Vagina (tissue), 2 donors: ENCODE measurements around the gene SMOC1. TPM values are rescaled to one million over a fixed set of nuclear protein-coding genes. Genes with fewer than 3 reads are reported as not detected.

ENCODE experiments used
- DNase-seq, 2 donors: peaks; one replicate each; pipeline ENCODE4 v3.0.0-alpha.2; 2017; ENCODE audit errors: extremely low spot score in 2 of 2
- H3K27ac ChIP-seq: fragments of 200-600 bp; sonication (generic); one replicate; pipeline ENCODE4 v1.5.1; 2019
- H3K27me3 ChIP-seq: fragments of 200-600 bp; sonication (generic); one replicate; pipeline ENCODE4 v1.5.1; 2019
- H3K36me3 ChIP-seq, 2 donors: fragments of 200-600 bp; sonication (generic); one replicate each; pipeline ENCODE4 v1.5.1; 2017 to 2019
- H3K4me1 ChIP-seq: fragments of 200-600 bp; sonication (generic); one replicate; pipeline ENCODE4 v1.5.1; 2019
- H3K4me3 ChIP-seq, 2 donors: fragments of 200-600 bp; sonication (generic); 1 replicate in 1 of 2; 2 replicates in 1 of 2; pipeline ENCODE4 v1.5.1; 2016 to 2019
- H3K9me3 ChIP-seq: fragments of 200-600 bp; sonication (generic); one replicate; pipeline ENCODE4 v1.5.1; 2019
- POLR2A ChIP-seq, 2 donors: fragments of 450-650 bp; IDR thresholded peaks; one replicate each; pipeline ENCODE4 v1.6.1; 2017; ENCODE audit warnings: antibody characterized with exemption in 2 of 2, mild to moderate bottlenecking in 2 of 2, moderate library complexity in 2 of 2
- POLR2AphosphoS5 ChIP-seq, 2 donors: sonication (generic); formaldehyde crosslinking; IDR thresholded peaks; one replicate each; pipeline ENCODE4 v1.9.0; 2017; ENCODE audit warnings: antibody characterized with exemption in 2 of 2, mild to moderate bottlenecking in 2 of 2, low read depth in 1 of 2; ENCODE audit not compliant: insufficient read depth in 1 of 2
- intact Hi-C: fragments of 100-400 bp; cut with DNase I; formaldehyde crosslinking; loops from one replicate; pipeline ENCODE4 v1.15.1; 2023
- total RNA-seq: library from RNA; depleted of rRNA; stranded (reverse); fragments of >200 nt; gene quantifications from one replicate; pipeline ENCODE4 v1.2.3, GENCODE V29; 2016
- TF ChIP-seq, protein P1 (sequence below), 3 experiments: fragments of 450-650 bp in 2 of 3; fragments of 200-600 bp in 1 of 3; sonication (generic) in 1 of 3; IDR thresholded peaks; one replicate each; pipeline ENCODE4 v1.5.1; 2017 to 2019; ENCODE audit warnings: antibody characterized with exemption in 3 of 3, mild to moderate bottlenecking in 2 of 3, moderate library complexity in 2 of 3

Gene SMOC1
- total RNA-seq, 1 donor from 2014 or later, result 9.8 TPM

DNA sequence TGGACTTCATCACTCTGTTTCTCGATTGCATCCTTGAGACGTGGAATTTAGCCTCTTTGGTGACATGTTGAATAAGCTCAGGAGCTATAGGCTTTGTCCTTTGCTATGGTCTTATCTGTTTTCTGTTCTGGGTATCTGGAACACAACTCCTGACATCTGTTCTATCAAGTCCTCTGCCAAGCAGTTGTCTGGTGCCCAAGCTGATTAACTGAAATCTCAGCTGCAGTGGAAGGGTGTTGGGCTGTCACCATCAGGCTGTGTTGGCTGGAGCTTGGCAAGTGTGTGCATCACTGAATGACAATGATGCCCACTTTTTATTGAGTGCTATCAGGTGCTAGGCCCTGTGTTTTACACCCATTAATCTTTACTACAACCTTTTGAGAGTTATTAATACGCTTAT lies 77.8 kb downstream of the SMOC1 start:
- no peak overlapping the region for H3K4me3 ChIP-seq
- TF ChIP-seq POLR2AphosphoS5 (IDR thresholded peaks at IDR 0.05; ENCODE audit: insufficient read depth in 1 of 2, low read depth in 1 of 2), result no peak
- TF ChIP-seq POLR2A (IDR thresholded peaks at IDR 0.05), result no peak
- TF ChIP-seq, protein P1, sequence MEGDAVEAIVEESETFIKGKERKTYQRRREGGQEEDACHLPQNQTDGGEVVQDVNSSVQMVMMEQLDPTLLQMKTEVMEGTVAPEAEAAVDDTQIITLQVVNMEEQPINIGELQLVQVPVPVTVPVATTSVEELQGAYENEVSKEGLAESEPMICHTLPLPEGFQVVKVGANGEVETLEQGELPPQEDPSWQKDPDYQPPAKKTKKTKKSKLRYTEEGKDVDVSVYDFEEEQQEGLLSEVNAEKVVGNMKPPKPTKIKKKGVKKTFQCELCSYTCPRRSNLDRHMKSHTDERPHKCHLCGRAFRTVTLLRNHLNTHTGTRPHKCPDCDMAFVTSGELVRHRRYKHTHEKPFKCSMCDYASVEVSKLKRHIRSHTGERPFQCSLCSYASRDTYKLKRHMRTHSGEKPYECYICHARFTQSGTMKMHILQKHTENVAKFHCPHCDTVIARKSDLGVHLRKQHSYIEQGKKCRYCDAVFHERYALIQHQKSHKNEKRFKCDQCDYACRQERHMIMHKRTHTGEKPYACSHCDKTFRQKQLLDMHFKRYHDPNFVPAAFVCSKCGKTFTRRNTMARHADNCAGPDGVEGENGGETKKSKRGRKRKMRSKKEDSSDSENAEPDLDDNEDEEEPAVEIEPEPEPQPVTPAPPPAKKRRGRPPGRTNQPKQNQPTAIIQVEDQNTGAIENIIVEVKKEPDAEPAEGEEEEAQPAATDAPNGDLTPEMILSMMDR (IDR thresholded peaks at IDR 0.05), result no peak
- no peaks in the 10 kb centered on the region for H3K36me3 ChIP-seq
- H3K9me3 ChIP-seq, result no peaks in the 10 kb centered on the region
- H3K4me1 ChIP-seq, result no peaks in the 10 kb centered on the region
- no peak for DNase-seq
- intact Hi-C loops, result no loop called here
- no peak overlapping the region for H3K27ac ChIP-seq
- H3K27me3 ChIP-seq, result no peaks in the 10 kb centered on the region

DNA sequence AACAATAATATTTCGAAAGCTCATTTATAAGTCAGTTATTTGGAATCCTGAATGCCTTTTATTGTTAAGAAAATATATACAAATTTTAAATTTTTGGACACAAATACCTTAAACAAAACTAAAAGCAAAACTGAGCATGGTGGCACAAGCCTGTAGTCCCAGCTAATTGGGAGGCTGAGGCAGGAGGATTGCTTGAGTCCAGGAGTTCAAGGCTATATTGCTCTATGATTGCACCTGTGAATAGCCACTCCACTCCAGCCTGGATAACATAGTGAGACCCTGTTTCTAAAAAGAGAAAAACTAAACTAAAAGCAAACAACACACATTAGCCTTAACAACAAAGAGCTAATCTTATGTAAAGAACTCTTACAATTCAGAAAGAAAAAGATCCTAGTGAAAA lies 78.8 kb downstream of the SMOC1 start:
- Histone ChIP-seq H3K36me3 (no peaks in the 10 kb centered on the region), H3K27ac (no peak overlapping the region), H3K9me3 (no peaks in the 10 kb centered on the region), H3K4me1 (no peaks in the 10 kb centered on the region), H3K4me3 (no peak overlapping the region), H3K27me3 (no peaks in the 10 kb centered on the region)
- DNase-seq, result no peak
- intact Hi-C loops, result no loop called here
- TF ChIP-seq, protein P1 (IDR thresholded peaks at IDR 0.05), result no peak
- TF ChIP-seq POLR2A (IDR thresholded peaks at IDR 0.05) (no peak), POLR2AphosphoS5 (IDR thresholded peaks at IDR 0.05; ENCODE audit: insufficient read depth in 1 of 2, low read depth in 1 of 2) (no peak)

DNA sequence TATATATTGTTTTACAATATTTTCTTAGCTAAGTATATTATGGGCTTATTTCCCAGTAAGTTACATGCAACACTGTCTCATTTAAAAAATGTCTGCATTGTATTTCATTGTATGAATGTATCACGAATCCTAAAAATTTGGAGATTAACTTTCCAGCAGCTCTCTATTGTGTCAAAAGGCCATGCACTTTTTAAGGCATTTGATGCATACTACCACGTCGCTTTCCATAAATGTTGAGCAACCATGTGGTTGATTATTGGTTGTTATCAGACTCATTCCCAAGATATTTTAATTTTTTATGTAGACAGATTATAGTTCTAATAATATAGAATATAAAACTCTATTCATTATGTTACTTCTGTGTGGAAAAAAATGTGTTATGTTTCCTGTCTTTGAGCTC lies 79.9 kb downstream of the SMOC1 start:
- no peak for DNase-seq

DNA sequence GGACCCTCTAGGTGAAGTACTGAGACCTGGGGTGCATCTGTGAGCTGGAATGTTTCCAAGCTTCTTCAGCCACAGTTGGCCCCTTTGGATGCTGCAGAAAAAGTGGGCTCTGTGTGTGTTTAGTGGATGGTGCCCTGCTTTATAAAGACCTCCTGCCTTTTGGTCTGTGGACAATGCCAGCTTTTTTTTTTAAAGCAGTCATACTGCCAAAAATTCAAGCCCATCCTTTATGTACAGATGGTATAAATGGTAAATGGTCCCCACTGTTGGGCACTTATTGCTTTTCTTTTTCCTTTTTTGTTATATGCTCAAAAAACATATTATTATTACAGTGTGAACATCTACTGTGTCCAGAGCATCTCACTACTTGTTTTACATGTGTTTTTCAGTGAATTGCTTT lies 81.1 kb downstream of the SMOC1 start:
- DNase-seq, result no peak
- Histone ChIP-seq H3K27me3 (no peaks in the 10 kb centered on the region), H3K4me3 (no peak overlapping the region), H3K4me1 (no peaks in the 10 kb centered on the region), H3K27ac (no peak overlapping the region), H3K36me3 (no peaks in the 10 kb centered on the region), H3K9me3 (no peaks in the 10 kb centered on the region)
- intact Hi-C loops, result no loop called here
- TF ChIP-seq POLR2AphosphoS5 (IDR thresholded peaks at IDR 0.05; ENCODE audit: insufficient read depth in 1 of 2, low read depth in 1 of 2) (no peak), POLR2A (IDR thresholded peaks at IDR 0.05) (no peak)
- TF ChIP-seq, protein P1 (IDR thresholded peaks at IDR 0.05), result no peak

More for the DNA sequence above, 79.9 kb downstream of the SMOC1 start:
- intact Hi-C loops, result no loop called here
- Histone ChIP-seq H3K36me3 (no peaks in the 10 kb centered on the region), H3K4me1 (no peaks in the 10 kb centered on the region), H3K4me3 (no peak overlapping the region), H3K27ac (no peak overlapping the region), H3K27me3 (no peaks in the 10 kb centered on the region), H3K9me3 (no peaks in the 10 kb centered on the region)
- no peak for TF ChIP-seq POLR2A (IDR thresholded peaks at IDR 0.05)
- TF ChIP-seq, protein P1 (IDR thresholded peaks at IDR 0.05), result no peak
- no peak for TF ChIP-seq POLR2AphosphoS5 (IDR thresholded peaks at IDR 0.05; ENCODE audit: insufficient read depth in 1 of 2, low read depth in 1 of 2)

DNA sequence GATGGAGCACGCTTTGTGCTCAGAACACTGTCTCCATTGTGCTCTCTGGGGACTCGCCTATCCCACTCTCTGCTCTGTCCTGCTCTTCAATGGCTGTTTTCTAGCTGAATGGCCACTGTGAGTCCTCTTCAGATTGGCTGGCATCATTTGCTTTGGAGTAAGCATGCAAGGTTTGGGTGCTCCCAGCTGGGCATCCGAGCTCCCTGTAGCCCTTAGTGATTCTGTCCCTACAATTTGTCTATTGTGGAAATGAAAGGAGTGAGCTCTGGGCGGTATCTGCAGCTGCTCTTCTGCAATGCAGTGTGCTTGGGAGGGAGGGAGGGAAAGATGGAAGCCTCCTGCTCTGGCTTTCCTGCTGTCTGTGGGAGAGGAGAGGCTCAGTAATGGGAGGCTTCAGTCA lies 84.8 kb downstream of the SMOC1 start:
- H3K4me1 ChIP-seq, result no peaks in the 10 kb centered on the region
- intact Hi-C loops, result no loop called here
- no peak overlapping the region for H3K4me3 ChIP-seq
- no peaks in the 10 kb centered on the region for H3K27me3 ChIP-seq
- no peak overlapping the region for H3K27ac ChIP-seq
- H3K9me3 ChIP-seq, result no peaks in the 10 kb centered on the region
- no peaks in the 10 kb centered on the region for H3K36me3 ChIP-seq
- no peak for DNase-seq
- TF ChIP-seq POLR2A (IDR thresholded peaks at IDR 0.05), result no peak
- TF ChIP-seq POLR2AphosphoS5 (IDR thresholded peaks at IDR 0.05; ENCODE audit: insufficient read depth in 1 of 2, low read depth in 1 of 2), result no peak
- TF ChIP-seq, protein P1 (IDR thresholded peaks at IDR 0.05), result no peak
